HCT116 (cell line): ENCODE measurements around the gene RASA2. TPM values are rescaled to one million over a fixed set of nuclear protein-coding genes. Genes with fewer than 3 reads are reported as not detected.

Experiments
- ATAC-seq: fragments of 200-7000 bp; cut with Tn5 transposase; 2 replicates; pipeline ENCODE4 v1.9.1; 2020; ENCODE audit warnings: mild to moderate bottlenecking, moderate library complexity
- BruUV-seq: library from RNA; stranded (reverse); fragments of 400-500 nt; replicated peaks from 2 replicates; lab custom pipeline; 2021; lab: Mats Ljungman, UMichigan
- CTCF ChIA-PET: fragments of 300-600 bp; sonication (Branson Sonifier 250); formaldehyde crosslinking; loops from one replicate; lab custom pipeline; 2021; ENCODE audit warnings: antibody characterized with exemption; lab: Charles Lee
- POLR2A ChIA-PET: fragments of 300-600, 350-600 bp; sonication (Branson Sonifier 250); formaldehyde crosslinking; loops from one replicate; lab custom pipeline; 2021; ENCODE audit warnings: antibody characterized with exemption; lab: Charles Lee
- RAD21 ChIA-PET, 2 experiments: fragments of 300-600 bp; sonication (Branson Sonifier 250); formaldehyde crosslinking; loops; one replicate each; lab custom pipeline; 2023; ENCODE audit warnings: low total read pairs in 2 of 2; ENCODE audit not compliant: uncharacterized antibody in 2 of 2, unreplicated experiment in 2 of 2, low non-redundant PET in 1 of 2; lab: Charles Lee
- DNase-seq: peaks from one replicate; pipeline ENCODE4 v3.0.0-alpha.2; 2010; ENCODE audit warnings: low read depth, low spot score
- H2AFZ ChIP-seq: fragments of 200-600 bp; shearing (Covaris generic), sonication (generic); 2 replicates; pipeline ENCODE4 v1.6.1; 2017; ENCODE audit warnings: low read depth, mixed run types, mixed read lengths, antibody characterized with exemption, low read length; ENCODE audit not compliant: poor library complexity, severe bottlenecking
- H3K27ac ChIP-seq: 2 replicates; pipeline ENCODE4 v1.5.1; 2012; ENCODE audit warnings: low read depth, low read length
- H3K27me3 ChIP-seq: fragments of 200-600 bp; sonication (generic); 2 replicates; pipeline ENCODE4 v1.6.1; 2016; ENCODE audit warnings: mixed run types, low read length, mixed read lengths; ENCODE audit not compliant: insufficient read depth
- H3K36me3 ChIP-seq, 2 experiments: fragments of 200-500 bp in 1 of 2; fragments of 200-600 bp in 1 of 2; sonication (Bioruptor generic) in 1 of 2; sonication (generic) in 1 of 2; 2 replicates each; pipeline versions ENCODE4 v1.5.1 to v1.6.1; 2014 to 2016; ENCODE audit warnings: low read length in 2 of 2, inconsistent platforms in 1 of 2, mixed read lengths in 1 of 2, mixed run types in 1 of 2; ENCODE audit not compliant: insufficient read depth in 2 of 2, control insufficient read depth in 1 of 2
- H3K4me1 ChIP-seq, 2 experiments: fragments of 200-600 bp in 1 of 2; sonication (generic) in 1 of 2; 2 replicates each; pipeline versions ENCODE4 v1.5.1 to v1.6.1; 2012 to 2017; ENCODE audit warnings: low read length in 2 of 2, inconsistent platforms in 1 of 2, mild to moderate bottlenecking in 1 of 2, mixed read lengths in 1 of 2, mixed run types in 1 of 2, moderate library complexity in 1 of 2; ENCODE audit not compliant: insufficient read depth in 2 of 2, control insufficient read depth in 1 of 2
- H3K4me2 ChIP-seq: fragments of 200-600 bp; sonication (generic); 2 replicates; pipeline ENCODE4 v1.6.1; 2017; ENCODE audit warnings: mixed run types, low read length, mixed read lengths
- H3K4me3 ChIP-seq, 2 experiments: fragments of 200-600 bp in 1 of 2; sonication (generic) in 1 of 2; replicated peaks in 1 of 2; 2 replicates each; pipeline ENCODE4 v1.5.1; 2011 to 2016; ENCODE audit warnings: low read length in 2 of 2, control low read depth in 1 of 2, low read depth in 1 of 2, mild to moderate bottlenecking in 1 of 2, mixed read lengths in 1 of 2, mixed run types in 1 of 2
- H3K79me2 ChIP-seq: fragments of 200-600 bp; sonication (generic); 2 replicates; pipeline ENCODE4 v1.6.1; 2017; ENCODE audit warnings: mild to moderate bottlenecking, mixed run types, low read length, moderate library complexity, mixed read lengths; ENCODE audit not compliant: insufficient read depth
- H3K9ac ChIP-seq: fragments of 200-600 bp; sonication (generic); 2 replicates; pipeline ENCODE4 v1.6.1; 2016; ENCODE audit warnings: low read length, mixed read lengths
- H3K9me2 ChIP-seq: fragments of 200-600 bp; sonication (generic), shearing (Covaris generic); 2 replicates; pipeline ENCODE4 v1.6.1; 2017; ENCODE audit warnings: mixed run types, mild to moderate bottlenecking, moderate library complexity; ENCODE audit not compliant: insufficient read depth
- H3K9me3 ChIP-seq, 2 experiments: fragments of 200-500 bp in 1 of 2; fragments of 200-600 bp in 1 of 2; sonication (Bioruptor generic) in 1 of 2; sonication (generic) in 1 of 2; 2 replicates each; pipeline ENCODE4 v1.6.1; 2014 to 2017; ENCODE audit warnings: low read length in 2 of 2, mixed read lengths in 2 of 2, inconsistent platforms in 1 of 2, low read depth in 1 of 2, mild to moderate bottlenecking in 1 of 2, mixed run types in 1 of 2, moderate library complexity in 1 of 2; ENCODE audit not compliant: control insufficient read depth in 1 of 2, insufficient read depth in 1 of 2
- H4K20me1 ChIP-seq: fragments of 200-600 bp; sonication (generic), shearing (Covaris generic); 2 replicates; pipeline ENCODE4 v1.6.1; 2017; ENCODE audit warnings: mixed run types, mild to moderate bottlenecking, moderate library complexity; ENCODE audit not compliant: insufficient read depth
- EZH2 ChIP-seq: fragments of 200-600 bp; sonication (generic); IDR thresholded peaks from 2 replicates; pipeline ENCODE4 v1.6.1; 2017; ENCODE audit warnings: antibody characterized with exemption, mixed run types
- FOSL1 ChIP-seq: IDR thresholded peaks from 2 replicates; pipeline ENCODE4 v1.6.1; 2012; ENCODE audit warnings: low read depth
- POLR2A ChIP-seq: IDR thresholded peaks from 2 replicates; pipeline ENCODE4 v1.7.0; 2011; ENCODE audit warnings: borderline replicate concordance; ENCODE audit not compliant: insufficient read depth, insufficient read length; ENCODE audit errors: extremely low read depth
- YY1 ChIP-seq: IDR thresholded peaks from 2 replicates; pipeline ENCODE4 v1.6.1; 2011; ENCODE audit warnings: low read length, low read depth, moderate library complexity, mild to moderate bottlenecking; ENCODE audit not compliant: insufficient replicate concordance; ENCODE audit errors: extremely low read depth
- ZFX ChIP-seq: fragments of 450-650 bp; IDR thresholded peaks from 2 replicates; pipeline ENCODE4 v1.6.1; 2017
- intact Hi-C: fragments of 100-400 bp; cut with micrococcal nuclease; formaldehyde crosslinking; loops from 2 replicates; pipeline ENCODE4 v1.10.0; 2022
- total RNA-seq: library from RNA; stranded (reverse); gene quantifications from one replicate; pipeline ENCODE4 v1.2.1, GENCODE V29; 2021; ENCODE audit not compliant: unreplicated experiment
- TF ChIP-seq, protein P1 (sequence below): IDR thresholded peaks from 2 replicates; pipeline ENCODE4 v1.6.1; 2012
- TF ChIP-seq, protein P2 (sequence below): IDR thresholded peaks from 2 replicates; pipeline ENCODE4 v1.6.1; 2011; ENCODE audit warnings: mild to moderate bottlenecking, low read length, moderate library complexity; ENCODE audit not compliant: insufficient replicate concordance; ENCODE audit errors: extremely low read depth

Gene RASA2
- total RNA-seq, 1 experiment from 2014 or later: 12.8 TPM

DNA sequence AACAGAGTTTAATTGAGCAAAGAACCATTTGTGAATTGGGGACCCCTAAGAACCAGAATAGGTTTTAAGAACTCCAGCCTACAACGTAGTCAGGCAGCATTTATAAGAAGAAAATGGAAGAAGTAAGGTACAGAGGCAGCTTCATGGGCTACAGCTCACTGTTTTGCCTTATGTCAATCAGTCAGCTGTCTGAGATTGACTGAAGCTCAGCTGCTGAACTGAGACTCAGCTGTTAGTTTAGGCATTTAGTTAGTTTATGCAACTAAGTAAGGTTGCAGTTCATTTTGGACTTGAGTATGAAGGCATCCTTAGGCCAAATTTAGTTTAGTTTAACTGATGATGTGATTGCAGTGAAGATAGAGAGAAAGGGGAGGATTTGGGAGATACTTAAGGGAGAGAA, 34.1 kb upstream of the RASA2 start (continued):
- TF ChIP-seq EZH2: no peak
- TF ChIP-seq, protein P1, sequence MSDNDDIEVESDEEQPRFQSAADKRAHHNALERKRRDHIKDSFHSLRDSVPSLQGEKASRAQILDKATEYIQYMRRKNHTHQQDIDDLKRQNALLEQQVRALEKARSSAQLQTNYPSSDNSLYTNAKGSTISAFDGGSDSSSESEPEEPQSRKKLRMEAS: no peak

DNA sequence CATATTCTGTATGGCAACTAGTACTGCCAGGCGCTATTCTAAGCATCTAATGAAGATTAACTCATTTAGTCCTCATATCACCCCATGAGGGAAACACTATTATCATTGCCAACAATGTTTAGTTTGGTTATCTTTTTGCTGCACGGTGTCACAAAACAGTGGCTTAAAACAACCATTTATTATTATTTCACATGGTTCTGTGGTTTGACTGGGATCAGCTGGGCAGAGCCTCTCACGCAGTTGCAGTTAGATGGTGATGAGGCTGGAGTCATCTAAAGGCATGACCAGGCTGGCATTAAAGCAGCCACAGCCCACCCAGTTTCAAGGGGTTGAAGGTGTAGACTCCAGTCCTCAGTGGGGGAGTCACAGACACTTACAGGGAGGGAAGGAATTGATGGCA, 32.8 kb upstream of the RASA2 start:
- ChIA-PET RAD21 (interaction anchor here in 1 of 2 experiments (1.5 kb wide), 1 partner anchor 142 kb away, joined by 6 read pairs; no protein-coding TSS in a partner anchor), CTCF (interaction anchor here (0.9 to 4.6 kb wide), 10 partner anchors 14 to 222 kb away, joined by 3 to 104 read pairs (median 6); partner anchors contain the start of gene PXYLP1), POLR2A (interaction anchor here (1.3 kb wide), 1 partner anchor 87 kb away, joined by 5 read pairs; no protein-coding TSS in a partner anchor)
- no TSS peak for BruUV-seq
- peaks cover 0 to 8% of the 10 kb centered on the region in 2 experiments; a peak in 1 of 4 replicates for H3K4me1 ChIP-seq
- H2AFZ ChIP-seq: no peak overlapping the region
- no peaks in the 10 kb centered on the region for H3K9me2 ChIP-seq
- H3K27ac ChIP-seq: no peak overlapping the region
- H3K9ac ChIP-seq: no peak overlapping the region
- no peaks in the 10 kb centered on the region for H3K27me3 ChIP-seq
- H3K4me2 ChIP-seq: no peak overlapping the region
- DNase-seq (no peak), ATAC-seq (no peak)
- no peak overlapping the region for H3K4me3 ChIP-seq
- intact Hi-C loops: loop anchor here (10.0 kb wide), 1 partner anchor 449 kb away; no protein-coding TSS in a partner anchor
- no peaks in the 10 kb centered on the region for H3K36me3 ChIP-seq
- no peaks in the 10 kb centered on the region for H3K79me2 ChIP-seq
- TF ChIP-seq POLR2A (no peak), EZH2 (no peak), FOSL1 (no peak), YY1 (no peak), ZFX (no peak)
- TF ChIP-seq, protein P2, sequence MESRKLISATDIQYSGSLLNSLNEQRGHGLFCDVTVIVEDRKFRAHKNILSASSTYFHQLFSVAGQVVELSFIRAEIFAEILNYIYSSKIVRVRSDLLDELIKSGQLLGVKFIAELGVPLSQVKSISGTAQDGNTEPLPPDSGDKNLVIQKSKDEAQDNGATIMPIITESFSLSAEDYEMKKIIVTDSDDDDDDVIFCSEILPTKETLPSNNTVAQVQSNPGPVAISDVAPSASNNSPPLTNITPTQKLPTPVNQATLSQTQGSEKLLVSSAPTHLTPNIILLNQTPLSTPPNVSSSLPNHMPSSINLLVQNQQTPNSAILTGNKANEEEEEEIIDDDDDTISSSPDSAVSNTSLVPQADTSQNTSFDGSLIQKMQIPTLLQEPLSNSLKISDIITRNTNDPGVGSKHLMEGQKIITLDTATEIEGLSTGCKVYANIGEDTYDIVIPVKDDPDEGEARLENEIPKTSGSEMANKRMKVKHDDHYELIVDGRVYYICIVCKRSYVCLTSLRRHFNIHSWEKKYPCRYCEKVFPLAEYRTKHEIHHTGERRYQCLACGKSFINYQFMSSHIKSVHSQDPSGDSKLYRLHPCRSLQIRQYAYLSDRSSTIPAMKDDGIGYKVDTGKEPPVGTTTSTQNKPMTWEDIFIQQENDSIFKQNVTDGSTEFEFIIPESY: no peak
- no peaks in the 10 kb centered on the region for H3K9me3 ChIP-seq
- H4K20me1 ChIP-seq: no peaks in the 10 kb centered on the region
